ENCODE data around the gene LARP6. TPM values are rescaled to one million over a fixed set of nuclear protein-coding genes. Genes with fewer than 3 reads are reported as not detected.

Gene LARP6
- total RNA-seq, 1 experiment from 2014 or later = 15.2 TPM

- no peak for TF ChIP-seq AFF4 (CRISPR knock-in tag; IDR thresholded peaks at IDR 0.05; ENCODE audit: borderline replicate concordance)
- TF ChIP-seq NR1H2 (CRISPR knock-in tag; IDR thresholded peaks at IDR 0.05) = no peak
- no peak for TF ChIP-seq JUN (CRISPR knock-in tag; IDR thresholded peaks at IDR 0.05)
- no peak for TF ChIP-seq ZNF138 (CRISPR knock-in tag; conservative IDR thresholded peaks at IDR 0.05)
- TF ChIP-seq RORB (CRISPR knock-in tag; IDR thresholded peaks at IDR 0.05) = no peak
- no peak for TF ChIP-seq ATF1 (CRISPR knock-in tag; IDR thresholded peaks at IDR 0.05)
- TF ChIP-seq, protein P1, sequence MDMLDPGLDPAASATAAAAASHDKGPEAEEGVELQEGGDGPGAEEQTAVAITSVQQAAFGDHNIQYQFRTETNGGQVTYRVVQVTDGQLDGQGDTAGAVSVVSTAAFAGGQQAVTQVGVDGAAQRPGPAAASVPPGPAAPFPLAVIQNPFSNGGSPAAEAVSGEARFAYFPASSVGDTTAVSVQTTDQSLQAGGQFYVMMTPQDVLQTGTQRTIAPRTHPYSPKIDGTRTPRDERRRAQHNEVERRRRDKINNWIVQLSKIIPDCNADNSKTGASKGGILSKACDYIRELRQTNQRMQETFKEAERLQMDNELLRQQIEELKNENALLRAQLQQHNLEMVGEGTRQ (CRISPR knock-in tag; IDR thresholded peaks at IDR 0.05) = no peak
- TF ChIP-seq ZNF396 (CRISPR knock-in tag; IDR thresholded peaks at IDR 0.05; ENCODE audit: borderline replicate concordance) = no peak
- TF ChIP-seq ZNF425 (CRISPR knock-in tag; conservative IDR thresholded peaks at IDR 0.05) = no peak
Measured at GRCh38 chr15:70866982-70867641, 13.2 kb upstream of the LARP6 start (continued).

GRCh38 chr15:70863450-70864218 is 9.7 kb upstream of the LARP6 start:
- ChIA-PET CTCF (no interaction called here), POLR2A (no interaction called here)
- Mint-ChIP-seq H3K27me3 (ENCODE audit: low read depth) (peaks cover 3% of the 10 kb centered on the region; the same call in 1 of the 2 replicates), H3K9me3 (0 out of 2 replicates have a peak, but pooled peaks cover 5% of the 10 kb centered on the region), H3K27ac (no peak overlapping the region), H3K36me3 (no peaks in the 10 kb centered on the region), H3K4me1 (no peaks in the 10 kb centered on the region), H3K4me3 (no peak overlapping the region)
- no peak for DNase-seq (ENCODE audit: low spot score)
- ATAC-seq = no peak
- TF ChIP-seq JUN (CRISPR knock-in tag; IDR thresholded peaks at IDR 0.05) (no peak), OVOL2 (CRISPR knock-in tag; IDR thresholded peaks at IDR 0.05; ENCODE audit: borderline replicate concordance) (no peak), SOX15 (CRISPR knock-in tag; IDR thresholded peaks at IDR 0.05) (no peak), AFF4 (CRISPR knock-in tag; IDR thresholded peaks at IDR 0.05; ENCODE audit: borderline replicate concordance) (no peak), ZNF425 (CRISPR knock-in tag; conservative IDR thresholded peaks at IDR 0.05) (no peak), RELA (CRISPR knock-in tag; IDR thresholded peaks at IDR 0.05; ENCODE audit: borderline replicate concordance) (no peak), E2F5 (CRISPR knock-in tag; IDR thresholded peaks at IDR 0.05) (no peak)
- TF ChIP-seq, protein P2, sequence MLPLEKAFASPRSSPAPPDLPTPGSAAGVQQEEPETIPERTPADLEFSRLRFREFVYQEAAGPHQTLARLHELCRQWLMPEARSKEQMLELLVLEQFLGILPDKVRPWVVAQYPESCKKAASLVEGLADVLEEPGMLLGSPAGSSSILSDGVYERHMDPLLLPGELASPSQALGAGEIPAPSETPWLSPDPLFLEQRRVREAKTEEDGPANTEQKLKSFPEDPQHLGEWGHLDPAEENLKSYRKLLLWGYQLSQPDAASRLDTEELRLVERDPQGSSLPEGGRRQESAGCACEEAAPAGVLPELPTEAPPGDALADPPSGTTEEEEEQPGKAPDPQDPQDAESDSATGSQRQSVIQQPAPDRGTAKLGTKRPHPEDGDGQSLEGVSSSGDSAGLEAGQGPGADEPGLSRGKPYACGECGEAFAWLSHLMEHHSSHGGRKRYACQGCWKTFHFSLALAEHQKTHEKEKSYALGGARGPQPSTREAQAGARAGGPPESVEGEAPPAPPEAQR (CRISPR knock-in tag; IDR thresholded peaks at IDR 0.05) = no peak
- TF ChIP-seq, protein P3, sequence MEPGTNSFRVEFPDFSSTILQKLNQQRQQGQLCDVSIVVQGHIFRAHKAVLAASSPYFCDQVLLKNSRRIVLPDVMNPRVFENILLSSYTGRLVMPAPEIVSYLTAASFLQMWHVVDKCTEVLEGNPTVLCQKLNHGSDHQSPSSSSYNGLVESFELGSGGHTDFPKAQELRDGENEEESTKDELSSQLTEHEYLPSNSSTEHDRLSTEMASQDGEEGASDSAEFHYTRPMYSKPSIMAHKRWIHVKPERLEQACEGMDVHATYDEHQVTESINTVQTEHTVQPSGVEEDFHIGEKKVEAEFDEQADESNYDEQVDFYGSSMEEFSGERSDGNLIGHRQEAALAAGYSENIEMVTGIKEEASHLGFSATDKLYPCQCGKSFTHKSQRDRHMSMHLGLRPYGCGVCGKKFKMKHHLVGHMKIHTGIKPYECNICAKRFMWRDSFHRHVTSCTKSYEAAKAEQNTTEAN (CRISPR knock-in tag; IDR thresholded peaks at IDR 0.05) = no peak

All from WTC11 (cell line).